ENCODE data around the gene TMEM39B.
"Not testable (repeated sequence)": the region's sequence is repeated elsewhere in the genome, so short reads cannot be mapped to it uniquely, and the experiment has no call there.

TMEM39B gene

DNA sequence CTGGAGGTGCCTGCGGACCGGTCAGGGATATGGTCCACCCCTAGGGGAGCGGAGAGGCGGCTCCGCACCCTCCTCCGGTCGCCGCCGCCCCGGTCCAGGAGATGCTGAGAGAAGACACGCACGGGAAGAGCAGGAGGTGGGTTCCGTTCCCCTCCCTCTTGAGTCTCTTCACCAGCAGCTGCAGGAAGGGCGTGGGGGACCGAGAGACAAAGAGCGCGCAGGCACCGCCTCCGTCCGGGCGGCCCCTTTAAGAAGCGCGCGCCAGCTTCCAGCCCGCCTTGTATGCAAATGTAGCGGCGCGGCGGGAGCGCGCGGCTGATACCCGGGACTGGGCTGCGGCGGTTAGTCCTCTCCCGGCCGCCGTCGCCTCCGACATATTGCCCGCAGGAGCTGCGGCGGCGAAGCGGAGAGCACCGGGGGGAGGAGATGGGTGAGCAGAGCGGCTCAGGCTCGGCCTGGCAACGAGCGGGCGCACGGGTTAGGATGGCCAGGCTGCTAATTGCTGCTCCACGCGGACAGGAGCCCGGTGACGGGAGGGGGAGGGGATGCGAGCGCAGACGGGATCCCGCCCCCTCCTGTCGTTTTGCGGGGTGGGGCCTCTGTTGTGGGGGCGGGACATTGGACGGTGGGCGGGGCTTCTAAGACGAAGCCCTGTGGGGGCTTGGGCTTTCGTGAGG lies at the start of gene TMEM39B:
TMEM39B (plus strand) TSS at position 318 of the 677 bp plus-strand sequence; CDS start at position 427, 109 bp downstream.
- peak; percentile 74 for DNase-seq

DNA sequence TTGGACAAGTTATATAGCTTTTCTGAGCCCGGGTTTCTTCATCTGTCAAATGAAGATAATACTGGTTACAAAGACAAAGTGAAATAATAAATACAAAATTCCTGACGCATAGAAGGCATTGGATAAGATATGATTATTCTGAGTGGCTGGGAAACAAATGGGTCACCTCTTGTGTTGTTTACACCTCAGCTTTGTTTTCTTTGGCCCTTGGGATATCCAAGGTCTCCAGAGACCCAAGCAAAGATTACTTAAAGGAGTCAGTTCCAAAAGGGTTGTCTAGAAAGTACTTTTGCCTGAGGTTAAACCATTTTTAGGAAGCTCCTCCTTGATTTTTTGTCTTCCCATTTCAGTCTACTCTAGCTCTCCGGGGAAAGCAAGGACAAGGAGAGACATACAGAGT lies 49.4 kb upstream of the TMEM39B start:
- DNase-seq: no peak

DNA sequence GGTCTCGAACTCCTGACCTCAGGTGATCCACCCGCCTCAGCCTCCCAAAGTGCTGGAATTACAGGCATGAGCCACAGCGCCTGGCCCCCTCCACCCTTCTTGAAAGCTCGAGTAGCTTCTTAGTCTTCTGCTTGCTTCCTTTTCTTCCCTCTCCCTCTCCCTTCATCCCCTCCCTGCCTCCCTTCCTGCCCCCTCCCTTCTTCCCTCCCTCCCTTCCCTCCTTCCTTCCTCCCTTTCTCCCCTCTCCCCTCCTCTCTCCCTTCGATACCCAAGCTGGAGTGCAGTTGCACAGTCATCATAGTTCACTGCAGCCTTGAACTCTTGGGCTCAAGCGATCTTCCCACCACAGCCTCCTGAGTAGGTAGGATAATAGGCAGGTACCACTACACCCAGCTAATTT lies 47.2 kb upstream of the TMEM39B start:
- DNase-seq: no peak

DNA sequence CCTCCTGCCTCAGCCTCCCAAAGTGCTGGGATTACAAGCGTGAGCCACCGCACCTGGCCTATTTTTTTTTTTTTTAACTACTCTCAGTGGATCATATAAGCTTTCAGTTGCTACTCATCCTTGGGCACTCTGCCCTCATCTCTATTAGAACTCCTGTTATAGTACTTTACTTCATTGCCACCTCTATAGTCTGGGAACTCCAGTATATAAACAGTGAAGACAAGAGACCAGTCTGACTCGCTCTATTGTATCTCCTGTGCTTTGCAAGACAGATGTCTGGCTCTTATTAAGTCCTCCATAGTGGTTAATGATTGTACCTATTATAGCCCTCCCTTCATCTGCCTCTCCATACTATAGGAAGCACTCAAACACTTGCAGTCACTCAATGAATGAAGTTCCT lies 44.0 kb upstream of the TMEM39B start:
- no peak for DNase-seq

DNA sequence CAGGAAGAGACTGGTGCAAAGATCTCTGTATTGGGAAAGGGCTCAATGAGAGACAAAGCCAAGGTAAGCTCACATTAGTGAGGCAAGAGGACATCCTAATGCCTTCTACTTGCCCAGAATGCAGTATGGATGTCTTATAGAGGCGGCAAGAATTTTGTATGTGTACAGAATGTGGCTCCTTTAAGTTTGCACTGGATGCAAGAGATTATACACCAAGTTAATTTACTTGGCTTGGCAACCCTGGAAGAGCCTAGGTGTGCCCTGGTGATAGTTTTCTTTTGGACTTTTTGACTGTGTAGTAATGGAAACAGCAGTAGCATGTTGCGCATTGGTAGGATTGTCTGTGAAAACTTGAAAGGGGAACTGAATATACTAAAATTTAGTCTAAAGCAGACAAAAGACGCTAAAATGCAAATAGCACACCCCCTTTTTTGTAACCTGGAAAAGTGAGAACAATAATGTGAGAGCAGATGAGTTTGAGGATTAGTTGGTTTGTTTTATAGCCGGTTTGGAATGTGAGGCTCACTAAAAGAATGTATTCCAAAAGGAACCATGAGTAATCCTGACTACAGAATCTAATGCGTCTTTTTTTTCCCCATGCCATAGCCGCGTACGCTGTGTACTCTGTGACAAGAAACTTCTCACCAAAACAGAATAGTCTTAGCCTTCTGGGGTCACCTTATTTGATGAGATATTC lies 41.0 kb upstream of the TMEM39B start:
- DNase-seq: no peak

DNA sequence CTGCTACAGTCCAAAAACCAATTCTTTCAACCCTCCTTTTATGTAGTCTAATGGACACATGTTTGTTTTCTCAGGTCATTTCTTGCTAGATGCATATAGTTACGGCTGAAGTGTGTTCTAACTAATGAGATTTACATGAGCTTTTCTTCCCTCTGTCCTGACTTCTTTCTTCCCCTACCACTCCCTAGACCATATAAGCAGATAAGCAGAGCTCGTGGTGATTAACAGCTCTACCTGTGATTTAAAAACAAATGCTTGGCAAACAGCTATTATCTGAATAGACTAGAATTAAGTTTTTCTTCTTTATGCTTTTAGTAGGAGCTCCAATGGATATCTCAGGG lies 40.5 kb upstream of the TMEM39B start:
- no peak for DNase-seq

DNA sequence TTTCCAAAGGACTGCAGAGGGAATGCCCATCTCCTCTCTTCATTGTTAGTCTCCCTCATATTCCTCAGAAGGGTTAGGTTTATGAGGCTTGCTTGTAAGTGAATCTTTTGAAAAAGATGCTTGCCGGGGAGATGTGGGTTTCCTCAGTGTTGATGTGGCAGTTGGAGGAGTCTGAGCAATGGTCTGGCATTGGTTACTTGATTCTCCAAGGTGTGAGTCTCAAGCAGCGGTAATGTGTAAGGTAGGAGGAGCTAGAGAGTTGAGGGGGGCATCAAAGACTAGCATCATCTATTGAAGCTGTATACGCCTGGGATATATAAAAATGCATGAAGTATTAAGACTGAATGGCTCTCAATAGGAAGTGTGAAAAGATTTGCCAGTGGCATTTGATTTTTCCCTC lies 37.6 kb upstream of the TMEM39B start:
- no peak for DNase-seq

DNA sequence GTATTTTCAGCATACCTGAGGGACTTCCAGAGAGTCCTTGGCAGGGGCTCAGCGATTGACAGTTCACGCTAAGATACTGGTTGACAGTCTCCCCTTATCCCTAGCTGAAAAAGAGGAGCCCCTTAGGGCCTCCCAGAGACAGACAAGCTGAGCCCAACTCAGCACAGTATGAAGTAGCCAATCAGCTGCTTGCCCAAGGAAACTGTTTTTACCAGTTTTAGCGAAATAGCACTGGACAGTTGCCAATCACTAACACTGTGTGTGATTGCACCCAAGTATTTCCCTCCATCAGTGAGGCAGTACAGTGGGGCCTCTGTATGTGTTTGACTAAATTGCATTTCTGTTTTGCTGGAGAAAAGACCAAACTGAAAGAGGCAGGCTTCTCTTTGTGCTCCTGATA lies 32.0 kb upstream of the TMEM39B start:
- no peak for DNase-seq

DNA sequence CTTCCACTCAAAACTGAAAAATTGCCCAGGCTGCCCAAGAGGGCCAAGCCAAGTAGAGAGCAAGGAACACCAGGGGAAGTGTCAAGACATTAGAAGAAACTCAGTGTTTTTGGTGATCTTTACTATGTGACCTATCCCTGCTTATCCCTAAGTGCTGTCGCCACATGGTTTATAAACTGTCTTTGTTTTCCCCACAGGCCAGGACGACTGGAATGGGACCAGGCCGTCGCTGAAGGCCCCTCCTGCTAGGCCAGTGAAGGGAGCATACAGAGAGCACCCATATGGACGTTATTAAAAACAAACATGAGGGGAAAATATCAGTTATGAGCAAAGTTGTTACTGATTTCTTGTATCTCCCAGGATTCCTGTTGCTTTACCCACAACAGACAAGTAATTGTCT lies 30.4 kb upstream of the TMEM39B start:
- DNase-seq: no peak

DNA sequence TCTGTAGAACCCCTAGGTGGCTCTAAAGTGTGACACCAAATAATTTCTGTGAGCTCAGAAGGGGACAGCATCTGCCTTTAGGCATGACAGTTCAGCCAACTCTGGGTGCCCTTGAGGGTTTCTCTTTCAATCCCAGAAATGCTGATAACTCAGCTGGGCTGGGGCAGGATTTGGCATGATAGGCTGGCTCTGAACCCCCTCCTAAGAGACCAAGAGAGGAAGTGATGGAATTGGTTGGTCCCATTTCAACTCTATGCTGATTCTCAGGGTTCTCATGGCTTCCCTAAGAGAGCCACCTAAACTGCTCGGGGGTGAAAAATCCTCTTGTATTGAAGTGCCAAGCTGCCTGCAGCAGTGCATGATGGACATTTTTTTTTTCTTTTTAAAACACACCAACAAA lies 28.5 kb upstream of the TMEM39B start:
- no peak for DNase-seq

DNA sequence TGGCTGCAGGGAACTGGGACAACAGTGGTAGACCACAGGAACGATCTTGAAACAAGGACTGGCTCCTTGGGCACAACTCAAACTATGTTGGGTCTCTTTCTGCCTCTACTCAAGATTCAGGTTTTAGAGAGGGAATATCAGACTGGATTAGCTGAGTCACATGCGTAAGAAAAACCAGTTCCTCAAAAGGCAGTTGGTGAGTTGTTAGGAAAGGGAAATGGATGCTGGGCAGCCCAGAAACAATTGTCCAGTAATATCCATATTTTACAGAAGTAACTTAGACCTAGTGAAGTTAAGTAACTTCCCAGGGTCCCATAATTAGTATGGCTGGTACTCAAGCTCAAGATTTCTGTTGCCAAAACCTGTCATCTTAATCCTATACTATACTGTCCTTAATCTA lies 27.0 kb upstream of the TMEM39B start:
- no peak for DNase-seq

DNA sequence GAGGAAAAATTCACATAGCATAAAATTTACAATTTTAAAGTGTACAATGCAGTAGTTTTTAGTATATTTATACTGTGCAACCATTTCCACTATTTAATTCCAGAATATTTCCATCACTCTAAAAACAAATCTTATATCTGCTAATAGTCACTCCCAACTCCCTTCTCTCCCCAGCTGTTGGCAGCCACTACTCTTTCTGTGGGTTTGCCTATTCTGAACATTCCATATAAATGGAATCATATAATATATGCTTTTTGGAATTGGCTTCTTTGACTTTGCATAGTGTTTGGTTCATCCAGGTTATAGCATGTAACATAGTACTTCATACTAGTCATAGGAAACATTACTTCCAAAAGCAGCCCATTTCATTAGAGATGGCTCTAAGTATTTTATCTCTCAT lies 25.0 kb upstream of the TMEM39B start:
- DNase-seq: no peak

DNA sequence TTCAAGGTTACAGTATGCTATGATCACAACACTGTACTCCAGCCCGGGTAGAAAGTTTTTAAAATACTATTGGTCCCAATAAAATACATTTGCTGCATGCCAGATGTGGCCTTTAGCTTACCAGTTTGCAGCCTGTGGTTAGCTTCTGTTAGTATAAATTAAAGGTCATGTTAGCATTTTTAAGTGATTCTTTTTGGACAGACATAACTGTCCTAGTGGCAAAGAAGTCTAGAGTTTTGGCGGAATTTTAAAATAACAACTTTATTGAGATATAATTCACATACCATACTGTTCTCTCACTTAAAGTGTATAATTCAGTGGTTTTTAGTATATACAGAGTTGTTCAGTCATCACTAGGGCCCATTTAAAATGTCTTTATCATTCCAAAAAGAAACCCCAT lies 24.3 kb upstream of the TMEM39B start:
- no peak for DNase-seq

DNA sequence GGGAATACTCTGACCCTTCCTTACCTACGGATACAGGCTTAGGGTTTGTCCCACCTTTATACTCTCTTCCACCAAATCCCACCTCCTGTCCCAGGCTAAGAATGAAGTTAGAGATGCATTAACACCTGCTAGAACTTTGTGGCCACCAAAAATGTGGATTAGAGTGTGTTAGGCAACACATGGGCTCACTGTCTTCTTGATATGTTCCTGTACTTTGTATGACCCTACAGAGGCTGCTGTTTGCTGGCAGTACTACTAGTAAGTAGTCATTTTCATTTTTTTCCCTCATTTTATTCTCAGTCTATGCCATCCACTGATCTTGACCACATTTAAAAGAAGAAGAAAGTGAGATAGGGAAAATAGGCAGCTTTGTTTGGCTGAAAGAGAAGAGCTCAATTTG lies 21.0 kb upstream of the TMEM39B start:
- DNase-seq: no peak

DNA sequence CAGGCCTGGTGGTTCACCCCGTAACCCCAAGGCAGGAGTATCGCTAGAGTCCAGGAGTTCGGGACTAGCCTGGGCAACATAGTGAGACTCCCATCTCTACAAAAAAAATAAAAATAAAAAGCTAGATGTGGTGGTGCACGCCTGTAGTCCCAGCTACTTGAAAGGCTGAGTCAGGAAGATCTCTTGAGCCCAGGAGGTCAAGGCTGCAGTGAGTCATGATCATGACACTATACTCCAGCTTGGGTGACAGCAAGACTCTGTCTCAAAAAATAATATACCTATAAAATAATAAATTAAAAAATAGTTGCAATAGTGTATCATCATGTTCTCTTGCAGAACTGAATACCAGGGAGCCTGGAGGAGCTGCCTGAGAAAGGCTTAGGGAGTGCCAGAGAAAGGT lies 19.9 kb upstream of the TMEM39B start:
- DNase-seq: no peak

DNA sequence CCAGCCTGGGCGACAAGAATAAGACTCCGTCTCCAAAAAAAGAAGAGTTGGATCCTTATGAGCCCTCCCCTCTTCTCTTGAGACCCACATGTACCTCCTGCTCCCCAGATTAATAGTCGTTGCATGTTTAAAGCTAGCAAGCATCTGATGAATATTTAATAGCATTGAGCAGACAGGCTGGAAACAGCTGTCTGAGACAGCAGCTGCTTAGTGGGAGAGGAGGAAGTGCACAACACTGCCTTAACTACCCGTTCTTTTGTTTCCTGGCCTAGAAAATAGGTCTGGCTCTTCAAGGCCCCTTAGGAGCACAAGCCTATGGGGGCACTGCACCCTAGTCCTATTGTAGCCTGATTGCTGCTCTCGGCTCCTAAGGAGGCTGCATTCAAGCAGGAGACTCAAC lies 17.3 kb upstream of the TMEM39B start:
- no peak for DNase-seq

DNA sequence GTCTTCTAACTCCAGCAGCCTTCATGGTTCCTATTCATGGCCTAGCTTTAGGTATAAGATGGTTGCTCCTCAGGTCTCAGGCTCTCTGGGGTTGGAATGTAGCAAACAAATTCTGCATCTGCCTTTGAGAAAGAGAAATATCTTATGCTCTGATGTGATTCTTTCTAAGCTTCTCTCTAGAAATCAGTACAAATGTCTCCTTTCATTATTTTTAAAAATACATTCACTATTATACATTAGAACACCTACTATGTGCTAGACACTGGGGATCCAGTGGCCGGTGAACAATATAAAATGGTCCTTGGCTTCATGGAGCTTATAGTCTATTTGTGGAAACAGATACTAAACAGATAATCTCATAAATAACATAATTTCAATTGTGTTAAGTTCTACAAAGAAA lies 16.1 kb upstream of the TMEM39B start:
- no peak for DNase-seq

DNA sequence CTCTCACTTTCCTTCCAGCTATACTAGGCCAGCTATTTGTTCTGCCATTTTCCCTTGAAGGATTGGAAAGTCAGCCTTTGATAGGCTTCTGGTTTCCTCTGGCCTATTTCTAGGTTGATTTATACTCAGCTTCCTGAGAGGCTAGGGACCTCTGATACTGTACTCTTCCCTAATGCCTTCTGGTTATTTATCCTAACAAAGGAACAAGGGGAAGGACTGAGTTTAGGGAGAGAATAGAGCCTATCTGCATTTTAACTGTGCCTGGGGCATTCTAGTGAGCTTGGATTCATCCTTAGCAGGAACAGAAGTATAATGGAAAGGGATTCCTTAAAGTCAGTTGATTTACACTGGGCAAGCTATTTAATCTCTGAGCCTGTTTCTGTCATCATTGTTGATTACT lies 11.8 kb upstream of the TMEM39B start:
- DNase-seq: no peak

DNA sequence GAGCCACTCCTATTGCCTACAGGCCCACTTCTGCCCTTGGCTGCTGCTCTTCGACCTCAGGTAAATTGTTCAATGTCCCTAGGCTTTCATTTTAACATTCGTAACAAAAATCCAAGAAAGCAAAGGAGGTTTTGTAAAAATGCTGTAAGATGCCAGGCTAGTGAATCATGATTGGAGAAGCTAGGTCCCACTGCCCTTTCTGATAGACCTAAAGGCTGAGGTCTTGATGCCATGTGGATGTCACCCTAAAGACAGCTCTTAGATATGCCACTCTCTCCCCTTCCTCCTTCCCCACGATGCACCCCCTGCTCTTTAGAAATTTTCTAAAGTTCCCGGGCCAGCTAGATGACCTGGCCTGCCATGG lies 9.9 kb upstream of the TMEM39B start:
- DNase-seq: no peak

DNA sequence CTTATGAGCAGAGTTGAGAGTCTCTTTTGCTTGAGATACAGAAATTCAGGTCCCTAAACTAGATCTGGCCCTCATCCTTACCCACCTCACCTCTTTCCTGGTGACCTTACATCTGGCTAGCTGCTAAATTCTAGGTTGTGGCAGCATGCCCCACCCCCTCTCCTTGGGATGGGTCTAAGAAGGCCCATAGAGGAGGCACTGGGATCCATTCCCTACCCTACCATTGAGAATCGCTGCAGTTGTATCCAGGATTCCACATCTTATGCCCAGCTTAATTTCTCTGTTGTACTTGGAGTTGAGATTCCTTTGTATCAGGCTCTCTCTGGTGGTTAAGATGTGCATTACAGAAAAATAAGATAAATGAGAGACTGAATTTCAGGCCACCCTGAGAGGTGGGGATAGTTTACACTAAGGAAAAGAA lies 9.5 kb upstream of the TMEM39B start:
- peak; percentile 54 for DNase-seq

DNA sequence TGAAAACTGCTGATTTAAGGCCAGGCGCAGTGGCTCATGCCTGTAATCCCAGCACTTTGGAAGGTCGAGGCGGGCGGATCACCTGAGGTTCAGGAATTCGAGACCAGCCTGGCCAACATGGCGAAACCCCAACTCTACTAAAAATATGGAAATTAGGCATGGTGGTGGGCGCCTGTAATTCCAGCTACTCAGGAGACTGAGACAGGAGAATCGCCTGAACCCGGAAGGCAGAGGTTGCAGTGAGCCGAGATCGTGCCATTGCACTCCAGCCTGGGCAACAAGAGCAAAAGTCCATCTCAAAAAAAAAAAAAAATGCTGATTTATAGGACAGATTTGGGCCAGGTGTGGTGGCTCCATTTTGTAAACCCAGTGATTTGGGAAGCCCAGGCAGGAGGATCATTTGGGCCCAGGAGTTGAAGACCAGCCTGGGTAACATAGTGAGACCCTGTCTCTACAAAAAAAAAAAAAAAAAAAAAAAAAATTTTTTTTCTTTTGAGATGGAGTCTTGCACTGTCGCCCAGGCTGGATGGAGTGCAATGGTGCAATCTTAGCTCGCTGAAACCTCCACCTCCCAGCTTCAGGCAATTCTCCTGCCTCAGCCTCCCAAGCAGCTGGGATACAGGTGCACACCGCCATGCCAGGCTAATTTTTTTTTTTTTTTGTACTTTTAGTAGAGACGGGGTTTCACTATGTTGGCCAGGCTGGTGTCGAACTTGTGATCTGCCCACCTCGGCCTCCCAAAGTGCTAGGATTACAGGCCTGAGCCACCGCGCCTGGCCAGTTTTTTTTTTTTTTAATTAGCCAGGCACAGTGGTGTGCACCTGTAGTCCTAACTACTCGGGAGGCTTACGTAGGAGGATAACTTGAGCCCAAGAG lies 6.9 kb upstream of the TMEM39B start:
- DNase-seq: not testable (repeated sequence)

DNA sequence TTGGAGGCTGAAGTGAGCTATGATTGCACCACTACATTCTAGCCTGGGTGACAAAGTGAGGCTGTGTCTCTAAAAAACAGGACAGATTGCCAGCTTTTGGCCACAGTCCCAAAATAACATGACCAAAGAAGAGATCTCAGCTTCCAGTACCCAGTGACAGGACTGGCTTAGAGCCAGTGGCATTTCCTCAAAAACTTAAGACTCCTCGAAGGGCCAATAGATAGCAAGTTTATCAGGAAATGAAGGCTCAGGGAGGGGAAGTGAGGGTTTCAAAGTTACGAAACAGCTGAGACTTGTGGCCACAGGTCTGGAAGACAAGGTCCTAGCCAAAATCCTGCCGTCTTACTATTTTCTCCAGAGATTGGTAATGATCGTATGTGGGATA lies 6.3 kb upstream of the TMEM39B start:
- DNase-seq: no peak

DNA sequence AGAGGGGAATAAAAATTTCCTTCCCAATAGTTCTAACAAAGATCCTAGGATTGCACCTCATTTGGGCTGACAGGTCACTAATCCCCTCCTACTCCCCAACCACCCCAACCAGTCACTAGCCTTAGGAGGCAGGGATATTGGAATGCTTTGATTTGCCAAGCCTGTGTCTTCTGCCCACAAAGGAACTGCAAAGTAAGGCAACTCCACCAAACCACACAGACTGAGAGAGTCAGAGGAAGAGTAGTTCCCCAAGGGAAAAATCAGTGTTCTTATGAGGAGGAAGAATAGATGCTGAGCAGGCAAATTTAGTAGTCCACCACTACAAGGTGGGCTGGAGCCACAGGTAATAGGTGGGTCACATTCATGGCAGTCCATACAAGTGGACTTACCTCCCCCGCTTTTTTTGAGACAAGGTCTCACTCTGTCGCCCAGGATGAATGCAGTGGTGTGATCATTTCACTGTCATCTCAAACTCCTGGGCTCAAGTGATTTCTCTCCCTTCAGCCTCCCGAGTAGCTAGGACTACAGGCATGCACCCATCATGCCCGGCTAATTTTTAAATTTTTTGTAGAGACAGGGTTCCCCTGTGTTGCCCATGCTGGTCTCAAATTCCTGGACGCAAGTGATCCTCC lies 3.7 kb upstream of the TMEM39B start:
- DNase-seq: no peak

Data from NCI-H187 treated with DMSO at 0.1 percent for 48 hours (cell line).